Stimulated activated CD8-positive, alpha-beta memory T cell treated with anti-CD3 and anti-CD28 coated beads, Interleukin-12 subunit alpha, Interleukin-12 subunit beta, amount 100 ng/mL, for 24 hours (primary cell): Measurements from ENCODE around the gene FUT3.
"Not testable (repeated sequence)": the region's sequence is repeated elsewhere in the genome, so short reads cannot be mapped to it uniquely, and the experiment has no call there.

Experiments
- DNase-seq: peaks from one replicate; pipeline ENCODE4 v3.0.0-alpha.2; 2020; ENCODE audit errors: extremely low read depth

FUT3 gene

GRCh38 chr19:5851302-5851701, at the start of gene FUT3:
Gene FUT3, minus strand, starts transcription at chr19:5851449.
- DNase-seq = no peak

GRCh38 chr19:5900976-5901375, 49.7 kb upstream of the FUT3 start:
- no peak for DNase-seq

- DNase-seq = no peak
Measured at GRCh38 chr19:5899728-5900526, 48.7 kb upstream of the FUT3 start.

- no peak for DNase-seq
Measured at GRCh38 chr19:5897189-5897969, 46.1 kb upstream of the FUT3 start.

GRCh38 chr19:5896365-5897076, 45.3 kb upstream of the FUT3 start:
- DNase-seq = no peak

GRCh38 chr19:5895890-5896289, 44.6 kb upstream of the FUT3 start:
- DNase-seq = no peak

GRCh38 chr19:5895409-5895808, 44.2 kb upstream of the FUT3 start:
- DNase-seq = no peak

GRCh38 chr19:5894704-5895349, 43.6 kb upstream of the FUT3 start:
- DNase-seq = no peak

GRCh38 chr19:5893907-5894703, 42.9 kb upstream of the FUT3 start:
- DNase-seq = no peak

- no peak for DNase-seq
Measured at GRCh38 chr19:5893296-5893903, 42.2 kb upstream of the FUT3 start.

GRCh38 chr19:5892772-5893275, 41.6 kb upstream of the FUT3 start:
- DNase-seq = no peak

GRCh38 chr19:5891938-5892771, 40.9 kb upstream of the FUT3 start:
- DNase-seq = no peak

GRCh38 chr19:5891572-5891937, 40.3 kb upstream of the FUT3 start:
- DNase-seq = no peak

GRCh38 chr19:5890099-5890498, 38.9 kb upstream of the FUT3 start:
- DNase-seq = no peak

GRCh38 chr19:5889288-5889971, 38.2 kb upstream of the FUT3 start:
- no peak for DNase-seq

GRCh38 chr19:5884065-5884811, 33.0 kb upstream of the FUT3 start:
- DNase-seq = not testable (repeated sequence)

GRCh38 chr19:5883157-5883873, 32.1 kb upstream of the FUT3 start:
- not testable (repeated sequence) for DNase-seq
